ENCODE measurements around the gene MGAT5. TPM values are rescaled to one million over a fixed set of nuclear protein-coding genes. Genes with fewer than 3 reads are reported as not detected.

MGAT5 gene
- polyA plus RNA-seq, 1 experiment: 115 TPM

GRCh38 chr2:134502104-134502503, 248.2 kb downstream of the MGAT5 start:
- Histone ChIP-seq H3K27ac (ENCODE audit: low read depth, low read length) (no peak overlapping the region), H3K4me3 (ENCODE audit: low read depth, low read length) (no peak overlapping the region), H3K27me3 (ENCODE audit: control insufficient read depth, insufficient read depth, low read length) (peaks cover 2% of the 10 kb centered on the region), H3K9me3 (ENCODE audit: control insufficient read depth, insufficient read depth, low read length) (no peaks in the 10 kb centered on the region; the same call in 1 of the 2 replicates)
- TF ChIP-seq CTCF (IDR thresholded peaks at IDR 0.05; ENCODE audit: low read depth, low read length): no peak
- CTCF ChIA-PET: no interaction called here
- POLR2A ChIA-PET: no interaction called here
- DNase-seq (ENCODE audit: low read depth, low spot score): no peak

Small RNAs within 50 kb of the gene (small RNA-seq; reads per million reads assigned to genes)
- not detected for gene RNA5SP104 (ENCODE audit: insufficient read length, low read depth)
